ENCODE data around the gene LCN10.

Gene LCN10

DNA sequence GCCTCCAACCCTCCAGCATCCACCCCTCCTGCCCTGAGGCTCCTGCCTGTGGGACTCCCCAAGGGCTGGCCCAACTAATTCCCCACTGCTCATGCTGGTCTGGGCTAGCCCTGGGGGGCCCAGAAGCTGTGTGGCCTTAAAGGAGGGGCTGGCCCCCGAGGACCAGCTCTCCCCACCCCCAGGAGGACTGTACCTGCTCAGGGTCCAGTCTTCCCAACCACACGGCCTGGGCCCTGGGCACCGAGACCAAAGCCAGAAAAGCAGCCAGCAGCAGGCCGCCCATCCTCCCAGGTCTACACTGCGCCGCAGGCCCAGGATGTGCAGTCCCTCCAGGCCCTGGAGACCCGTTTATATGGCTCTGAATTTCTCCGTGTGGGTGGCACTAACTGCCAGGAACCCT is 5.5 kb upstream of the LCN10 start, which contains the start of gene LCN6:
TSS of gene LCN6 (minus strand) at position 325 of the 400 bp plus-strand sequence. CDS start at position 283, 42 bp downstream.
- POLR2A ChIA-PET: no interaction called here
- CTCF ChIA-PET: no interaction called here
- DNase-seq (ENCODE audit: extremely low spot score): no peak
- TF ChIP-seq SUZ12 (IDR thresholded peaks at IDR 0.05): no peak
- no peak for TF ChIP-seq FOXA1 (IDR thresholded peaks at IDR 0.05)
- TF ChIP-seq SP1 (IDR thresholded peaks at IDR 0.05): no peak
- no peak for TF ChIP-seq L3MBTL2 (conservative IDR thresholded peaks at IDR 0.05)
- TF ChIP-seq CTBP1 (IDR thresholded peaks at IDR 0.05; ENCODE audit: borderline replicate concordance): no peak
- no peak for TF ChIP-seq FOXK2 (IDR thresholded peaks at IDR 0.05)
- TF ChIP-seq ELF4 (IDR thresholded peaks at IDR 0.05): no peak
- no peak for TF ChIP-seq FOXM1 (IDR thresholded peaks at IDR 0.05; ENCODE audit: borderline replicate concordance)
- TF ChIP-seq HDGF (IDR thresholded peaks at IDR 0.05; ENCODE audit: borderline replicate concordance): no peak
- no peak for TF ChIP-seq ARNT (IDR thresholded peaks at IDR 0.05)

DNA sequence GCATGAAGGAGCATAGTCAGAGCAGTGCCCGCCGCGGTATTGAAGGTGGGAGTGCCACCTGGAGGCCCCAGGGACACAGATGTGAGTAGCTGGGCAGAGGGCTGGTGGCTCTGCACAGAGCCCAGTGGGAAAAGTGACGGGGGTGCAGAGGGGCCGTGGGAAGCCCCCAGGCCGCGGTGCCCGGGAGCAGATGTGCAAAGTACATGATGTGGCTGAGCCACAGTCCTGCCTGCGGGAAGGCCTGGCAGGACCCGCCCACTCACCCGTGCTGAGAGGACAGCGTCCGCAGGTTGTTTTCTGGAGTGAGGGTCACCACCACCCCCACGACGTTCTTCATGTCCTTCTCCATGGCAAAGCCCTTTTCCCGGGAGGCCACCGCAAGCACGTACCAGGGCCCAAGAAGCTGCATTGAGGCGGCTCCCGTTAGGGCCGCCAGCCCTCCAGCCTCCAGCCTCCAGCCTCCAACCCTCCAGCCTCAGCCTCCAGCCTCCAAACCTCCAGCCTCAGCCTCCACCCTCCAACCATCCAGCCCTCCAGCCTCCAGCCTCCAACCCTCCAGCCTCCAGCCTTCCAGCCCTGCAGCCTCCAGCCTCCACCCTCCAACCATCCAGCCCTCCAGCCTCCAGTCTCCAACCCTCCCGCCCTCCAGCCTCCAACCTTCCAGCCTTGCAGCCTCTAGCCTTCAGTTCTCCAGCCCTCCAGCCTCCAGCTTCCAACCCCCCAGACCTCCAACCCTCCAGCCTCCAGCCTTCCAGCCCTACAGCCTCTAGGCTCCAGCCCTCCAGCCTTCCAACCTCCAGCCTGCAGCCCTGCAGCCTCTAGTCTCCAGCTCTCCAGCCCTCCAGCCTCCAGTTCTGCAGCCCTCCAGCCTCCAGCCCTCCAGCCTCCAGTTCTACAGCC is 4.7 kb upstream of the LCN10 start:
- no peak for TF ChIP-seq SP1 (IDR thresholded peaks at IDR 0.05)
- no peak for TF ChIP-seq L3MBTL2 (conservative IDR thresholded peaks at IDR 0.05)
- TF ChIP-seq FOXM1 (IDR thresholded peaks at IDR 0.05; ENCODE audit: borderline replicate concordance): no peak
- TF ChIP-seq NFRKB (IDR thresholded peaks at IDR 0.05): no peak
- no peak for TF ChIP-seq ARNT (IDR thresholded peaks at IDR 0.05)
- TF ChIP-seq BHLHE40 (IDR thresholded peaks at IDR 0.05; ENCODE audit: borderline replicate concordance): no peak
- TF ChIP-seq HDGF (IDR thresholded peaks at IDR 0.05; ENCODE audit: borderline replicate concordance): no peak
- no peak for TF ChIP-seq SUZ12 (IDR thresholded peaks at IDR 0.05)
- no peak for TF ChIP-seq LEF1 (IDR thresholded peaks at IDR 0.05; ENCODE audit: borderline replicate concordance)
- TF ChIP-seq FOXA1 (IDR thresholded peaks at IDR 0.05): no peak
- no peak for TF ChIP-seq ELF4 (IDR thresholded peaks at IDR 0.05)
- TF ChIP-seq, protein P1, sequence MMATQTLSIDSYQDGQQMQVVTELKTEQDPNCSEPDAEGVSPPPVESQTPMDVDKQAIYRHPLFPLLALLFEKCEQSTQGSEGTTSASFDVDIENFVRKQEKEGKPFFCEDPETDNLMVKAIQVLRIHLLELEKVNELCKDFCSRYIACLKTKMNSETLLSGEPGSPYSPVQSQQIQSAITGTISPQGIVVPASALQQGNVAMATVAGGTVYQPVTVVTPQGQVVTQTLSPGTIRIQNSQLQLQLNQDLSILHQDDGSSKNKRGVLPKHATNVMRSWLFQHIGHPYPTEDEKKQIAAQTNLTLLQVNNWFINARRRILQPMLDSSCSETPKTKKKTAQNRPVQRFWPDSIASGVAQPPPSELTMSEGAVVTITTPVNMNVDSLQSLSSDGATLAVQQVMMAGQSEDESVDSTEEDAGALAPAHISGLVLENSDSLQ (IDR thresholded peaks at IDR 0.05): no peak
- TF ChIP-seq FOXK2 (IDR thresholded peaks at IDR 0.05): no peak
- no peak for TF ChIP-seq TARDBP (IDR thresholded peaks at IDR 0.05)
- TF ChIP-seq CTBP1 (IDR thresholded peaks at IDR 0.05; ENCODE audit: borderline replicate concordance): no peak
- POLR2A ChIA-PET: no interaction called here
- CTCF ChIA-PET: no interaction called here
- DNase-seq (ENCODE audit: extremely low spot score): no peak

DNA sequence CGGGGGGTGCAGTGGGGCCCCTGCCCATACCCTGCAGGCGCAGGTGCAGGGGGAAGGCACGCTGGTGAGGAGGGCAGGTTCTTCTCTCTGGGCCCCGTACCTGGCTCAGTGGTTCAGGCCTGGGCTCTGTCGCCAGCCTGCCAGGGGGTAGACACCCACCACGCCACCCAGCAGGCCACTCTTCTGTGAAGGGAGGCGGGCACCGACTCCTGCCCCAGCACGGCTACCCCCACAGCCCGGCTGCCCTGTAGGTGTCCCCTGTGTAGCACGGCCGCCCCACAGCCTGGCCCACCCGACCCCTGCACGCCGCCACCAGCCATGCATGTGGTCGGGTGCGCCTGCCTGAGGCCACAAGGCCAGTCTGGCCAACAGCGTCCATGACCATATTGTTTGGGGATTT is 3.9 kb upstream of the LCN10 start:
- TF ChIP-seq, protein P1 (IDR thresholded peaks at IDR 0.05): no peak
- TF ChIP-seq SP1 (IDR thresholded peaks at IDR 0.05) (no peak), HDGF (IDR thresholded peaks at IDR 0.05; ENCODE audit: borderline replicate concordance) (no peak), FOXA1 (IDR thresholded peaks at IDR 0.05) (no peak), BHLHE40 (IDR thresholded peaks at IDR 0.05; ENCODE audit: borderline replicate concordance) (no peak), LEF1 (IDR thresholded peaks at IDR 0.05; ENCODE audit: borderline replicate concordance) (no peak)
- POLR2A ChIA-PET: no interaction called here
- CTCF ChIA-PET: no interaction called here
- DNase-seq (ENCODE audit: extremely low spot score): no peak

DNA sequence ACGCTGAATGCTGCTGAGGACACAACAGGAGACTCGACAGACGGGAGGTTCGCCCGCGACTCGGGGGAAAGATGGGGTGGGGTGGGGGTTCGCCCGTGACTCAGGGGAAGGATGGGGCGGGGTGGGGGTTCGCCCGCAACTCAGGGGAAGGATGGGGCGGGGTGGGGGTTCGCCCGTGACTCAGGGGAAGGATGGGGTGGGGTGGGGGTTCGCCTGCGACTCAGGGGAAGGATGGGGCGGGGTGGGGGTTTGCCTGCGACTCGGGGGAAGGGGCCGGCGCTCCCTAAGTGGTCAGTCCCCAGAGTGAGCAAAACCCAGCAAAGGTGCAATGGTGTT is 3.4 kb upstream of the LCN10 start:
- POLR2A ChIA-PET: interaction anchor here (1.9 kb wide), 1 partner anchor 17 kb away, joined by 12 read pairs; no protein-coding TSS in a partner anchor
- CTCF ChIA-PET: no interaction called here
- DNase-seq (ENCODE audit: extremely low spot score): no peak
- TF ChIP-seq ZNF384 (IDR thresholded peaks at IDR 0.05) (no peak), BHLHE40 (IDR thresholded peaks at IDR 0.05; ENCODE audit: borderline replicate concordance) (no peak), SUZ12 (IDR thresholded peaks at IDR 0.05) (no peak), FOXA1 (IDR thresholded peaks at IDR 0.05) (no peak), NFRKB (IDR thresholded peaks at IDR 0.05) (no peak), HDGF (IDR thresholded peaks at IDR 0.05; ENCODE audit: borderline replicate concordance) (no peak), FOXM1 (IDR thresholded peaks at IDR 0.05; ENCODE audit: borderline replicate concordance) (no peak), SP1 (IDR thresholded peaks at IDR 0.05) (no peak), LEF1 (IDR thresholded peaks at IDR 0.05; ENCODE audit: borderline replicate concordance) (no peak), CTBP1 (IDR thresholded peaks at IDR 0.05; ENCODE audit: borderline replicate concordance) (no peak), ARNT (IDR thresholded peaks at IDR 0.05) (no peak), ELF4 (IDR thresholded peaks at IDR 0.05) (no peak), FOXK2 (IDR thresholded peaks at IDR 0.05) (no peak), TARDBP (IDR thresholded peaks at IDR 0.05) (no peak), L3MBTL2 (conservative IDR thresholded peaks at IDR 0.05) (no peak)
- TF ChIP-seq, protein P1 (IDR thresholded peaks at IDR 0.05): no peak

DNA sequence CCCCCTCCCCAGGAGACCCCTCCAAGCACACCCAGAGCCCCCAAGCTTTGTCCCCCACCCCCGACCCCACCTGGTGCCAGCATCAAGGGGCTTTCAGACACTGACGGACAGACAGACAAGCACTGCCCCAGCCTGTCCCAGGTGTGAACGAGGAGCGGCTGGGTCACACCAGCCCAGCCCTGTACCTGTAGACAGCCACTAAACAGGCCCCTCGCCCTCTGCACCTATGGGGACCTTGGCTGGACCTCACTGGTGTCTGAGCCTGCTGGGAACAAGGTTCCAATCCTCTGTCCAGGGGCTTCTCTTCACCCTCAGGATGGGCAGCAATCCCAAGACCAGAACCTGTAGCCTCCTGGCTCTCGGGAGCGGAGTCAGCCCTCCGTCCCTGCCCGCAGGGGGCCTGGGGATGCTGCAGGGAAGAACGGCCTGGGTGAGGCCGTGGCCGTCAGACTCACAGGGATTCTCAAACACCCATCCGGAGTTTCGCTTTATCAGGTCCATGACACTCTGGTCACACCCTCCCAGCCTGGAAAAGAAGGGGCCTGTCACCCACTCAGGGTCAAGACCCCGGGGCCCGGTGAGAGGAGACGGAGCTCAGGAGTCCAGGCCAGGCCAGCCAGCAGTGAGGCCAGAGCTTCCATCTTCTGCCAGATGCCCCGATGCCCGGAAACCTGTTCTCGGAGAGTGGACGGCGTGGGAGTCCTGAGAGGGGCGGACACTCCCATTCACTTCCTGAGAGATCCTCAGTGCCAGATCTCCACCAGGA is 2.8 kb upstream of the LCN10 start:
- TF ChIP-seq L3MBTL2 (conservative IDR thresholded peaks at IDR 0.05): no peak
- no peak for TF ChIP-seq TARDBP (IDR thresholded peaks at IDR 0.05)
- TF ChIP-seq LEF1 (IDR thresholded peaks at IDR 0.05; ENCODE audit: borderline replicate concordance): no peak
- TF ChIP-seq ARNT (IDR thresholded peaks at IDR 0.05): no peak
- ChIA-PET CTCF (interaction anchor here (0.9 to 1.6 kb wide), 2 partner anchors 13 to 16 kb away, joined by 4 to 5 read pairs; partner anchors contain the start of gene LCN8), POLR2A (interaction anchor here (1.9 kb wide), 1 partner anchor 17 kb away, joined by 12 read pairs; no protein-coding TSS in a partner anchor)
- no peak for DNase-seq (ENCODE audit: extremely low spot score)

Measured in HEK293T (cell line).